ENCODE results near the gene VPS39.

VPS39 gene

GRCh38 chr15:42144841-42145375, 63.2 kb downstream of the VPS39 start:
- no peak for DNase-seq

GRCh38 chr15:42143866-42144625, 64.1 kb downstream of the VPS39 start:
- DNase-seq: no peak

- DNase-seq: no peak
These were observed 64.7 kb downstream of the VPS39 start for GRCh38 chr15:42143356-42143755.

- DNase-seq: no peak
These were observed 66.1 kb downstream of the VPS39 start for GRCh38 chr15:42141795-42142667.

- no peak for DNase-seq
These were observed 66.9 kb downstream of the VPS39 start for GRCh38 chr15:42141246-42141645.

- no peak for DNase-seq
These were observed 67.6 kb downstream of the VPS39 start for GRCh38 chr15:42140383-42141070.

GRCh38 chr15:42139596-42139995, 68.5 kb downstream of the VPS39 start:
- no peak for DNase-seq

GRCh38 chr15:42138968-42139386, 69.1 kb downstream of the VPS39 start:
- DNase-seq: no peak

GRCh38 chr15:42138411-42138810, 69.7 kb downstream of the VPS39 start:
- no peak for DNase-seq

GRCh38 chr15:42137461-42138261, 70.4 kb downstream of the VPS39 start:
- DNase-seq: peak; percentile 9

GRCh38 chr15:42136513-42136912, 71.6 kb downstream of the VPS39 start:
- DNase-seq: no peak

- DNase-seq: no peak
These were observed 72.8 kb downstream of the VPS39 start for GRCh38 chr15:42135351-42135750.

- DNase-seq: no peak
These were observed 73.4 kb downstream of the VPS39 start for GRCh38 chr15:42134617-42135245.

GRCh38 chr15:42133886-42134502, 74.1 kb downstream of the VPS39 start:
- peak; percentile 52 for DNase-seq

- DNase-seq: no peak
These were observed 74.7 kb downstream of the VPS39 start for GRCh38 chr15:42133356-42133755.

GRCh38 chr15:42131826-42132806, 76.0 kb downstream of the VPS39 start:
- DNase-seq: no peak

- no peak for DNase-seq
These were observed 77.1 kb downstream of the VPS39 start for GRCh38 chr15:42131006-42131405.

GRCh38 chr15:42130246-42130986, 77.7 kb downstream of the VPS39 start:
- no peak for DNase-seq

- no peak for DNase-seq
These were observed 78.7 kb downstream of the VPS39 start for GRCh38 chr15:42129364-42129763.
